Thyroid gland (tissue), 4 donors: ENCODE measurements around the gene SLC4A4.

Source experiments
- POLR2A ChIP-seq, 2 donors: fragments of 450-650 bp; IDR thresholded peaks; one replicate each; pipeline ENCODE4 v1.6.1; 2017; ENCODE audit warnings: antibody characterized with exemption in 2 of 2, mild to moderate bottlenecking in 2 of 2, moderate library complexity in 1 of 2
- TF ChIP-seq, protein P1 (sequence below), 6 experiments: fragments of 200-600 bp in 3 of 6; fragments of 450-650 bp in 3 of 6; sonication (generic) in 3 of 6; IDR thresholded peaks; one replicate each; pipeline ENCODE4 v1.5.1; 2016 to 2019; ENCODE audit warnings: antibody characterized with exemption in 6 of 6, mild to moderate bottlenecking in 2 of 6, inconsistent platforms in 1 of 6, moderate library complexity in 1 of 6

DNA sequence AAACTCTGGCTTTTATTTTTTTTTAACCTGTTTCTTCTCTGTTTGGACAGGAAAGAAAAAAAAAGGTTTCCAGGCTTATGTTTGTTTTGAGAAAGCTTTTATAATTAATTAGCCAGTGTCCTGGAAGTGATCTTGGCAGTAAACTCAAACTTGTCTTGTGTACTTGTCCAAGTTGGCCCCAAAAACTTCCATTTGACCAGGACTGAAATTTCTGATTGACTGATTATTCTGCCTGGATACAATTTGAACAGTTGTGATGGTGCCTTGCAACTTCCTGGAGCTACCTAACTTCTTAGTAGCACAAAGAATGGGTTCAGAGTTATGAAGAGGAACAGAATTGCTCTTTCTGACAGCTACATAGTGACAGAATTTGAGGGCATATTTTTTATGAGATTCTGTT is 62.0 kb downstream of the SLC4A4 start:
- TF ChIP-seq, protein P1, sequence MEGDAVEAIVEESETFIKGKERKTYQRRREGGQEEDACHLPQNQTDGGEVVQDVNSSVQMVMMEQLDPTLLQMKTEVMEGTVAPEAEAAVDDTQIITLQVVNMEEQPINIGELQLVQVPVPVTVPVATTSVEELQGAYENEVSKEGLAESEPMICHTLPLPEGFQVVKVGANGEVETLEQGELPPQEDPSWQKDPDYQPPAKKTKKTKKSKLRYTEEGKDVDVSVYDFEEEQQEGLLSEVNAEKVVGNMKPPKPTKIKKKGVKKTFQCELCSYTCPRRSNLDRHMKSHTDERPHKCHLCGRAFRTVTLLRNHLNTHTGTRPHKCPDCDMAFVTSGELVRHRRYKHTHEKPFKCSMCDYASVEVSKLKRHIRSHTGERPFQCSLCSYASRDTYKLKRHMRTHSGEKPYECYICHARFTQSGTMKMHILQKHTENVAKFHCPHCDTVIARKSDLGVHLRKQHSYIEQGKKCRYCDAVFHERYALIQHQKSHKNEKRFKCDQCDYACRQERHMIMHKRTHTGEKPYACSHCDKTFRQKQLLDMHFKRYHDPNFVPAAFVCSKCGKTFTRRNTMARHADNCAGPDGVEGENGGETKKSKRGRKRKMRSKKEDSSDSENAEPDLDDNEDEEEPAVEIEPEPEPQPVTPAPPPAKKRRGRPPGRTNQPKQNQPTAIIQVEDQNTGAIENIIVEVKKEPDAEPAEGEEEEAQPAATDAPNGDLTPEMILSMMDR (IDR thresholded peaks at IDR 0.05), result no peak
- no peak for TF ChIP-seq POLR2A (IDR thresholded peaks at IDR 0.05)
